Measurements from ENCODE around the gene GLMP. TPM values are rescaled to one million over a fixed set of nuclear protein-coding genes. Genes with fewer than 3 reads are reported as not detected.
A peak's percentile ranks its signal among the peaks of the same experiment; 100 is the strongest.
"Not testable (repeated sequence)": the region's sequence is repeated elsewhere in the genome, so short reads cannot be mapped to it uniquely, and the experiment has no call there.

The GLMP gene
- 0.92 and 3.3 TPM in 2 replicates for total RNA-seq (2014; rRNA removed; shearing (Covaris generic))

- peak; percentile 72 for DNase-seq (ENCODE audit: low spot score)
- in situ Hi-C loops (cut with HindIII; ENCODE audit: low sequenced_read_pairs), result no loop called here
Measured at GRCh38 chr1:156295391-156295947, at the start of gene GLMP. TSS of gene GLMP (minus strand) at chr1:156295679. CDS start at chr1:156295645, 34 bp downstream.

- DNase-seq (ENCODE audit: low spot score), result no peak
- in situ Hi-C loops (cut with HindIII; ENCODE audit: low sequenced_read_pairs), result no loop called here
Measured at GRCh38 chr1:156344409-156344808, 48.9 kb upstream of the GLMP start.

GRCh38 chr1:156342166-156342955 is 46.9 kb upstream of the GLMP start:
- in situ Hi-C loops (cut with HindIII; ENCODE audit: low sequenced_read_pairs), result no loop called here
- no peak for DNase-seq (ENCODE audit: low spot score)

- in situ Hi-C loops (cut with HindIII; ENCODE audit: low sequenced_read_pairs), result no loop called here
- peak; percentile 100 for DNase-seq (ENCODE audit: low spot score)
Measured at GRCh38 chr1:156338180-156338976, 42.9 kb upstream of the GLMP start, which contains the start of the genes CCT3 and TSACC. TSS of gene CCT3 (minus strand) at chr1:156338292. CDS start at chr1:156338184, 108 bp downstream. TSS of gene TSACC (plus strand) at chr1:156338526. CDS start at chr1:156339758, 1,232 bp downstream.

- in situ Hi-C loops (cut with HindIII; ENCODE audit: low sequenced_read_pairs), result no loop called here
- DNase-seq (ENCODE audit: low spot score), result no peak
Measured at GRCh38 chr1:156337888-156338179, 42.4 kb upstream of the GLMP start.

- peak; percentile 7 for DNase-seq (ENCODE audit: low spot score)
- in situ Hi-C loops (cut with HindIII; ENCODE audit: low sequenced_read_pairs), result no loop called here
Measured at GRCh38 chr1:156337052-156337887, 41.8 kb upstream of the GLMP start.

- in situ Hi-C loops (cut with HindIII; ENCODE audit: low sequenced_read_pairs), result no loop called here
- no peak for DNase-seq (ENCODE audit: low spot score)
Measured at GRCh38 chr1:156336242-156336641, 40.8 kb upstream of the GLMP start.

- DNase-seq (ENCODE audit: low spot score); in situ Hi-C loops (cut with HindIII; ENCODE audit: low sequenced_read_pairs): not testable (repeated sequence)
Measured at GRCh38 chr1:156323179-156323578, 27.7 kb upstream of the GLMP start.

- no peak for DNase-seq (ENCODE audit: low spot score)
- in situ Hi-C loops (cut with HindIII; ENCODE audit: low sequenced_read_pairs), result no loop called here
Measured at GRCh38 chr1:156320560-156320959, 25.1 kb upstream of the GLMP start.

- in situ Hi-C loops (cut with HindIII; ENCODE audit: low sequenced_read_pairs), result no loop called here
- DNase-seq (ENCODE audit: low spot score), result peak; percentile 40
Measured at GRCh38 chr1:156319664-156320063, 24.2 kb upstream of the GLMP start.

- DNase-seq (ENCODE audit: low spot score), result no peak
- in situ Hi-C loops (cut with HindIII; ENCODE audit: low sequenced_read_pairs), result no loop called here
Measured at GRCh38 chr1:156316909-156317308, 21.4 kb upstream of the GLMP start.

GRCh38 chr1:156310962-156311361 is 15.5 kb upstream of the GLMP start:
- no peak for DNase-seq (ENCODE audit: low spot score)
- in situ Hi-C loops (cut with HindIII; ENCODE audit: low sequenced_read_pairs), result no loop called here

- DNase-seq (ENCODE audit: low spot score), result no peak
- in situ Hi-C loops (cut with HindIII; ENCODE audit: low sequenced_read_pairs), result no loop called here
Measured at GRCh38 chr1:156308078-156308477, 12.6 kb upstream of the GLMP start.

- in situ Hi-C loops (cut with HindIII; ENCODE audit: low sequenced_read_pairs), result no loop called here
- DNase-seq (ENCODE audit: low spot score), result no peak
Measured at GRCh38 chr1:156305215-156305614, 9.7 kb upstream of the GLMP start.

- in situ Hi-C loops (cut with HindIII; ENCODE audit: low sequenced_read_pairs), result no loop called here
- no peak for DNase-seq (ENCODE audit: low spot score)
Measured at GRCh38 chr1:156303241-156303640, 7.8 kb upstream of the GLMP start.

GRCh38 chr1:156298852-156299357 is 3.4 kb upstream of the GLMP start, which contains the start of gene VHLL:
TSS of gene VHLL (minus strand) at chr1:156299307. CDS start at chr1:156299189, 118 bp downstream.
- in situ Hi-C loops (cut with HindIII; ENCODE audit: low sequenced_read_pairs), result no loop called here
- no peak for DNase-seq (ENCODE audit: low spot score)

- in situ Hi-C loops (cut with HindIII; ENCODE audit: low sequenced_read_pairs), result no loop called here
- no peak for DNase-seq (ENCODE audit: low spot score)
Measured at GRCh38 chr1:156293895-156294294, 1.6 kb downstream of the GLMP start.

GRCh38 chr1:156293098-156293434 is 2.4 kb downstream of the GLMP start:
- DNase-seq (ENCODE audit: low spot score), result no peak
- in situ Hi-C loops (cut with HindIII; ENCODE audit: low sequenced_read_pairs), result no loop called here

Data from G401 (cell line).